Motor neuron (in vitro differentiated cells): ENCODE data around the gene SNX1. TPM values are rescaled to one million over a fixed set of nuclear protein-coding genes. Genes with fewer than 3 reads are reported as not detected.

Experiments used
- ATAC-seq, 8 experiments: fragments of 200-7000 bp; cut with Tn5 transposase; replicated peaks in 6 of 8; 2 replicates each; pipeline ENCODE4 v1.8.0; 2021; ENCODE audit warnings: mild to moderate bottlenecking in 8 of 8, moderate library complexity in 8 of 8
- H3K27ac ChIP-seq, 2 donors: fragments of 250-450 bp; sonication (Bioruptor Pico); 2 replicates each; pipeline ENCODE4 v1.9.0; 2021; ENCODE audit warnings: antibody characterized with exemption in 2 of 2, mild to moderate bottlenecking in 2 of 2, moderate library complexity in 1 of 2
- H3K4me1 ChIP-seq, 2 donors: fragments of 250-450 bp; sonication (Bioruptor Pico); replicated peaks in 1 of 2; 2 replicates each; pipeline ENCODE4 v1.6.1; 2021; ENCODE audit warnings: antibody characterized with exemption in 2 of 2, mild to moderate bottlenecking in 2 of 2, moderate library complexity in 1 of 2
- H3K4me3 ChIP-seq, 5 donors: fragments of 250-450 bp; sonication (Bioruptor Pico); 2 replicates each; pipeline ENCODE4 v1.9.0; 2021; ENCODE audit warnings: antibody characterized with exemption in 5 of 5, mild to moderate bottlenecking in 5 of 5, moderate library complexity in 4 of 5
- WGBS, 10 experiments: fragments of 450-650 bp; shearing (Covaris generic); methylation state at CpG; one replicate each; pipeline ENCODE4 v1.0.0; 2022; 5-methylcytosine and 5-hydroxymethylcytosine counted together
- in situ Hi-C, 9 experiments: fragments of 400-800 bp; cut with MboI; loops; one replicate each; pipeline ENCODE4 v1.15.0; 2021; ENCODE audit warnings: low sequenced_read_pairs in 9 of 9, low pct_unique_long_range_greater_than_20kb in 2 of 9; ENCODE audit not compliant: unreplicated experiment in 9 of 9
- total RNA-seq, 8 experiments: library from RNA; unstranded; fragments of 300-600 nt; gene quantifications; 2 replicates each; pipeline versions ENCODE4 v1.2.3 to v1.2.4, GENCODE V29; 2022

SNX1 gene
- total RNA-seq, 8 experiments from 2014 or later = 18.4 to 106 (median 41.6) TPM

DNA sequence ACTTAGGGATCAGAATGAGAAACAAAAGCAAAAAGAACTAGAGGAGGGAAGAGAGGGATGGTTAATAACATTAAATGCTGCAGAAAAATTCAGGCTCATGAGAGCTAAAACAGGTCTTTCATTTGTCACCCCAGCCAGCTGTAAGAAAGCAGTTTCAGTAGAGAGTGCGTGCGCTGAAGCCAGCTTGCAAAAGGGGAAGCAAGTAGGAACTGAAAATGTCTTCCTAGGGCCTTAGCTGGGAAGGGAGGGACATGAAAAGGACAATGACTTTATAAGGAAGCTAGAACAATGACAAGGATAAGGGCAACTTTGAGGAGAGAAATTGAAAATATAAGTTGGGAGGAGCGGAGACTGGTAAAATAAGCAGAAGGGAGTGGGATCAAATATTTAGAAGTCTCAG lies 5.3 kb upstream of the SNX1 start:
- 73 to 100% (median 94%) methylated on average over 1 to 3 of the region's 3 CpGs for WGBS, 10 experiments
- in situ Hi-C loops = no loop called here
- H3K4me3 ChIP-seq = no peak overlapping the region
- peaks cover 9 to 21% of the 10 kb centered on the region in 2 donors for H3K4me1 ChIP-seq
- no peak overlapping the region for H3K27ac ChIP-seq
- ATAC-seq = no peak

DNA sequence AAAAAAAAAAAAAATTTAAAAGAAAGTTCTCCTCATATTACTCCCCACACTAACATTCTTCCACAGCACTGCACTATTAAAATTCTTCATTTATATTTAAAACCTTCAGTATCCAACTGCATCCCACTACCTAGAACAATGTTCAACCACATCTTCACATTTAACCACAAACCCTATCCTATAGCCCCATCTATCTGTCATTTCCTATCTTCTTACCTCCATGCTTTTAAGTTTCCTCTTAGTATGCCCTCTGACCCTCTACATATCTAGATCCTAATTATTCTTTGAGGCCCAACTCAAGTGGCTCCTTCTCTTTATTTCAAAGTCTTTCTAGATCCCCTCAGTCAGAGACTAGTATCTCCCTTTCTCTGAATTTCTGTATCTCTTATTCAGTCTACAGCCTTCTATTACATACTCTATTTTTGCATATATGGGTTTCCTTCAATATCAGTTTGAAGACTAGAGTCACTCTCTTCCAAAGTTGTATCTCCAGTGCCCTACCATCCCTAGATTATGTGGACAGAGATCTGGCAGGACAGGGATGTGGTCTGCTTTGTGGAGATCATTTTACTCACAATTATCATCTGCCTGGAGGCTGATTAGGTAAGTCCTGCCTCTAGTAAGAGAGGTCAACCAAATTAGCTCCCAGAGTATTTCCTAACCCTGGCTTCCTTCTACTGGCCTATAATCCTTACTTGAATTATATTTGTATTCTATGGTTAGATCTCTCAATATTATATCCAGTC lies 3.5 kb upstream of the SNX1 start:
- Histone ChIP-seq H3K4me3 (peak overlapping the region in 3 of 5 donors; percentile 55 to 83 (median 74)), H3K27ac (no peak overlapping the region), H3K4me1 (peaks cover 9 to 23% of the 10 kb centered on the region in 2 donors)
- in situ Hi-C loops = no loop called here
- no peak for ATAC-seq

GRCh38 chr15:64092864-64093626 lies 2.7 kb upstream of the SNX1 start:
- Histone ChIP-seq H3K4me3 (peak overlapping the region; percentile 55 to 83 (median 74)), H3K4me1 (peaks cover 9 to 27% of the 10 kb centered on the region in 2 donors), H3K27ac (peak overlapping the region; percentile 81 to 83)
- in situ Hi-C loops = no loop called here
- ATAC-seq = peak; percentile 2 to 19 (median 12)
- 2 to 60% (median 13%) methylated on average over 1 to 17 of the region's 22 CpGs; no CpG with 5 or more reads in 1 of the 10 experiments for WGBS, 10 experiments

DNA sequence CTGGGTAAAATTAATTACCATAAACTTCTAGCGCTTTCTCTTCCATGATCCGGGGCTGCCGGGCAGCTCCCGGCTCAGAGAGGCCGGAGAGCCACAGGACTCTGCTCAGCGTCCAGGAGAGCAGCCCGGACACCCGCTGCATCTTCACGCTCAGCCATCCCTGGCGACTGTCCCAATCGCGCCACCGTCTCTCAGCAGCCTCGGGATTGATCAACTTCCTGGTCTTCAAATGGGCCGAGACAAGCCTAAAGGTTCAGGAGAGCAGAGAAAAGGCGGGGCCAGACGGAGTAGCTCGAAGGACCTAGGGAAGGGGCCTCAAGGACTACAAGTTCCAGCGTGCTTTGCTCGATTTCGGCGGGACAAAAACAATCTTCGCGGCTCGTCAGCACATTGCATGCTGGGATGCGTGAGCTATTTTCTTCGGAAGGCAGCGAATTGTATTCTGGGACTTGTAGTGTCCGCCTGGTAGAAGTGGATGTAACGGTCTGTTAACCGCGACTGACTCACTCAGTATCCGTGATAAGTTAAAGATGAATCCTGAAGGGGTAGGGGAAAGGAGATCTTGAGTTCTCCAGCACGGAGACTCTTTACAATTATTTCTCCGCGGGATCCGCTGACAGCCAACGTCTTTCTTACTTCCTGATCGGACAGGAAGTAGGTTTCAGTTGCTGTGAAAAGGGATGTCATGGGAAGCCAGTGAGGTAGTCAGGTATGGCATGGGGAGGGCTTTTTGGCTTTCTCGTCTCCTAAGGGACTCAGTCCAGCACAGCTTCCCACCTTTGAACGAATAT lies 2.0 kb upstream of the SNX1 start, which contains the start of gene CIAO2A:
Gene CIAO2A, minus strand, starts transcription at position 212 of the 791 bp plus-strand sequence. Its CDS starts 70 bp downstream, at position 142.
- Histone ChIP-seq H3K4me3 (peak within 1 kb of the TSS; percentile 55 to 83 (median 74)), H3K4me1 (peaks cover 9 to 27% of the 10 kb centered on the region in 2 donors), H3K27ac (peak within 1 kb of the TSS; percentile 81 to 83)
- in situ Hi-C loops = no loop called here
- whole genome bisulfite sequencing, 10 experiments = 0 to 2% (median 0%) methylated on average over 1 to 34 of the region's 41 CpGs; no CpG with 5 or more reads in 1 of the 10 experiments
- peak; percentile 75 to 86 (median 84) for ATAC-seq

DNA sequence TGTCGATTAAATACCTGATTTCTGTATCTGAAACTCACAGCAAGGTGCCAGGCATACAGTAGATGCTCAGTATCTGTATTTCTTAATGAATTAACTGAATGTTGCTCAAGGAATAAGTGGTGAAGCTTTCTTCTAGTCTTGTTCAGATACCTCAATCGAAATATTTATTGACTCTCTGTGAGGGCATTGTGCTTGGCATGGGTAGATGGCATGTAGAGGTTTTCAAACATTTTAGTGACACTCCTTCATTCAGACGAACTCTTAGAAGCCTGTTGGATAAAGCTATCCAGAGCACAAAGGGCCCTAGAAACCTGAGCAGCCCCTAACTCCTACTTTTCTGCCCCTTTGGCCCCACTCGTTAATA lies 369 bp upstream of the SNX1 start:
- Histone ChIP-seq H3K27ac (peak overlapping the region in 1 of 2 donors; percentile 1), H3K4me1 (peaks cover 9 to 27% of the 10 kb centered on the region in 2 donors), H3K4me3 (peak overlapping the region; percentile 70 to 97 (median 94))
- in situ Hi-C loops = no loop called here
- 17 to 100% (median 56%) methylated on average over 1 to 4 of the region's 4 CpGs; no CpG with 5 or more reads in 4 of the 10 experiments for WGBS, 10 experiments
- ATAC-seq = no peak

DNA sequence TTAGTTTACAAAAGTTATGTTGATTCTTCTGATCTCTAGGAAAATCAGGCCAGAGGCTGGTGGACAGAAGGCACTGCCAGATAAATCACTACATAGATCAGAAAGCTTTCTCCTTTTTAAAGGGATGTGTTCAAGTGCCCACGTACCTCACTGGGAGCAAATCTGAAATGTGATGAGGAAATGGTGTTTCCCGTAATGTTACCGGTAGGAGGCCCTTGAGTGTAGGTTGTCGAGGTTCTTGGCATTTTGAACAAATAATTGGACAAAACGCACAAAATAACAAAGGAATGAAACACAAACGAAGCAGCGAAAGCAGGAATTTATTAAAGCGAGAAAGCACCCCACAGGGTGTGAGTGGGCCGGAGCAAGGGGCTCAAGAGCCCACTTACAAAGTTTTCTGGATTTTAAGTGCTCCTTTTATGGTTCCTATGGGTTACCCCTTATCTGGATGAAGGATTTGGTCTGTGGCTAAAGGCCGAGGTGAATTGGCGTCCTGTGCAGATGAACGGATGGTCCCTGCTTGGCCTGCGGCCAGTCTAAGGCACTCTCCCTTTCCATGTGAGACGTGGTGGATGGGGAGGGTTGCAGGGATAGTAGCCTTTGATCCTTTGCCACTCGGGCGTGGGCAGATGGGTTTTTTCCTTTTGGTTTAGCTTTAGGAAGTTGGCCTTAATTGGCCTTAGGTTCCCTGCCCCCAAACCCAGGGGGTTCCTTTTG lies 1.0 kb downstream of the SNX1 start:
- H3K27ac ChIP-seq = peak overlapping the region; percentile 85 to 90
- in situ Hi-C loops = no loop called here
- 0 to 25% (median 0%) methylated on average over 2 to 13 of the region's 16 CpGs for WGBS, 10 experiments
- peaks cover 9 to 27% of the 10 kb centered on the region in 2 donors for H3K4me1 ChIP-seq
- peak overlapping the region; percentile 70 to 97 (median 94) for H3K4me3 ChIP-seq
- ATAC-seq = peak in 2 of 8 experiments; percentile 0 to 1

GRCh38 chr15:64099379-64099778 lies 3.6 kb downstream of the SNX1 start:
- peaks cover 8 to 17% of the 10 kb centered on the region in 2 donors for H3K4me1 ChIP-seq
- ATAC-seq = no peak
- no peak overlapping the region for H3K4me3 ChIP-seq
- WGBS, 10 experiments = 45 to 100% (median 100%) methylated on average over 1 to 2 of the region's 2 CpGs; no CpG with 5 or more reads in 1 of the 10 experiments
- in situ Hi-C loops = no loop called here
- H3K27ac ChIP-seq = no peak overlapping the region

- ATAC-seq = no peak
- WGBS, 10 experiments = 83 to 100% (median 100%) methylated on average over 1 to 2 of the region's 2 CpGs; no CpG with 5 or more reads in 4 of the 10 experiments
- no peak overlapping the region for H3K4me3 ChIP-seq
- in situ Hi-C loops = no loop called here
- H3K27ac ChIP-seq = no peak overlapping the region
- H3K4me1 ChIP-seq = peaks cover 0 to 6% of the 10 kb centered on the region in 2 donors
These were observed 5.2 kb downstream of the SNX1 start for GRCh38 chr15:64100958-64101357.

GRCh38 chr15:64102497-64102896 lies 6.7 kb downstream of the SNX1 start:
- Histone ChIP-seq H3K27ac (no peak overlapping the region), H3K4me3 (no peak overlapping the region), H3K4me1 (peaks cover 0 to 2% of the 10 kb centered on the region in 2 donors)
- WGBS, 10 experiments = 64 to 100% (median 94%) methylated on average over 1 to 2 of the region's 2 CpGs
- ATAC-seq = no peak
- in situ Hi-C loops = no loop called here

- Histone ChIP-seq H3K4me1 (no peaks in the 10 kb centered on the region), H3K4me3 (no peak overlapping the region), H3K27ac (no peak overlapping the region)
- WGBS, 10 experiments = 42 to 100% (median 91%) methylated on average over 1 to 9 of the region's 9 CpGs
- ATAC-seq = peak in 2 of 8 experiments; percentile 25 to 36
- in situ Hi-C loops = no loop called here
These were observed 9.4 kb downstream of the SNX1 start for GRCh38 chr15:64105113-64105704.

DNA sequence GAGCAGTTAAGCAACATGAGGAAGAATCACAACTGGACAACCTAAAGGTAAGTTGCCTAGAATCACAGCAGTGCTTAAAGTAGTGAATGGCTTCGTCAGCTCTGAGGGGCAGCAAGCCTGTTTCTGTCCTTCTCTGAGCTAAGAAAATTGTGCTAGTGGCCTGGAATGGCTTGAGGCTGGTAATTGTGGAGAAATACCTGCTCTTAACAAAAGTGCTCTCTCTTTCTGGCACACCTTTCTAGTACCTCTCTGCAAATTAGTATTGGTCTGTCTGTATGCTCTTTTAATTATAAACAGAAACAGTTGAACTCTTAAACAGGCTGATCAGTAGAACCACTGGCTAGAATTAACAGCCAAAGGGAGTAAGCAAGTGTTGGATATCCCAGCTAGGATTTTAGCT lies 11.6 kb downstream of the SNX1 start:
- in situ Hi-C loops = no loop called here
- no peak for ATAC-seq
- WGBS, 10 experiments = 75 to 100% (median 100%) methylated on average over 1 of the region's 1 CpG; no CpG with 5 or more reads in 4 of the 10 experiments
- no peak overlapping the region for H3K4me3 ChIP-seq
- no peaks in the 10 kb centered on the region for H3K4me1 ChIP-seq
- no peak overlapping the region for H3K27ac ChIP-seq
